Activated T-helper 2 cell treated with anti-CD3 and anti-CD28 coated beads, Interferon-gamma antibody, Interleukin-2, Interleukin-4, amounts not matched to agents 10 μg/mL and 5 μg/mL and 100 μg/mL, durations not matched to agents 14 hours and 24 hours and 36 hours (primary cell): ENCODE results near the gene E2F2. TPM values are rescaled to one million over a fixed set of nuclear protein-coding genes. Genes with fewer than 3 reads are reported as not detected.

ENCODE experiments used
- DNase-seq: peaks from one replicate; pipeline ENCODE4 v3.0.0; 2021; ENCODE audit warnings: low spot score
- H3K27ac Mint-ChIP-seq: one replicate; pipeline ENCODE4 v1.8.0; 2021; ENCODE audit warnings: mixed read lengths
- H3K27me3 Mint-ChIP-seq: one replicate; pipeline ENCODE4 v1.8.0; 2021; ENCODE audit warnings: low read depth, mixed read lengths
- H3K36me3 Mint-ChIP-seq: one replicate; pipeline ENCODE4 v1.8.0; 2021; ENCODE audit warnings: low read depth, mixed read lengths
- H3K4me1 Mint-ChIP-seq: one replicate; pipeline ENCODE4 v1.8.0; 2021; ENCODE audit warnings: low read depth, mixed read lengths
- H3K4me3 Mint-ChIP-seq: one replicate; pipeline ENCODE4 v1.8.0; 2021; ENCODE audit warnings: low read depth, mild to moderate bottlenecking, moderate library complexity, mixed read lengths
- H3K9me3 Mint-ChIP-seq: one replicate; pipeline ENCODE4 v1.8.0; 2021; ENCODE audit warnings: mixed read lengths
- intact Hi-C: fragments of 100-400 bp; cut with micrococcal nuclease; formaldehyde crosslinking; loops from one replicate; pipeline ENCODE4 v1.15.1; 2023
- total RNA-seq: library from RNA; stranded (reverse); gene quantifications from 2 replicates; pipeline ENCODE4 v1.2.3, GENCODE V29; 2022

The E2F2 gene
- total RNA-seq, 1 donor from 2014 or later, result 17.2 TPM

- peaks cover 52% of the 10 kb centered on the region for H3K27me3 Mint-ChIP-seq
- intact Hi-C loops, result no loop called here
- peak overlapping the region; percentile 75 for H3K4me3 Mint-ChIP-seq
- no peak overlapping the region for H3K27ac Mint-ChIP-seq
- H3K9me3 Mint-ChIP-seq, result no peaks in the 10 kb centered on the region
- peaks cover 4% of the 10 kb centered on the region for H3K4me1 Mint-ChIP-seq
- peaks cover 4% of the 10 kb centered on the region for H3K36me3 Mint-ChIP-seq
- DNase-seq, result no peak
Measured at GRCh38 chr1:23568608-23569383, 37.8 kb upstream of the E2F2 start.

GRCh38 chr1:23567996-23568607, 37.1 kb upstream of the E2F2 start:
- peaks cover 4% of the 10 kb centered on the region for H3K36me3 Mint-ChIP-seq
- no peak overlapping the region for H3K27ac Mint-ChIP-seq
- peaks cover 11% of the 10 kb centered on the region for H3K4me1 Mint-ChIP-seq
- no peaks in the 10 kb centered on the region for H3K9me3 Mint-ChIP-seq
- peak overlapping the region; percentile 75 for H3K4me3 Mint-ChIP-seq
- no peak for DNase-seq
- peaks cover 59% of the 10 kb centered on the region for H3K27me3 Mint-ChIP-seq
- intact Hi-C loops, result no loop called here

GRCh38 chr1:23567629-23567995, 36.6 kb upstream of the E2F2 start:
- Mint-ChIP-seq H3K27me3 (peaks cover 63% of the 10 kb centered on the region), H3K27ac (no peak overlapping the region), H3K4me3 (no peak overlapping the region)

GRCh38 chr1:23566304-23566703, 35.3 kb upstream of the E2F2 start:
- Mint-ChIP-seq H3K4me1 (peaks cover 25% of the 10 kb centered on the region), H3K36me3 (peaks cover 4% of the 10 kb centered on the region), H3K9me3 (no peaks in the 10 kb centered on the region), H3K27ac (no peak overlapping the region), H3K4me3 (no peak overlapping the region), H3K27me3 (peaks cover 71% of the 10 kb centered on the region)
- intact Hi-C loops, result no loop called here
- no peak for DNase-seq

More at GRCh38 chr1:23567629-23567995, 36.6 kb upstream of the E2F2 start:
- H3K9me3 Mint-ChIP-seq, result no peaks in the 10 kb centered on the region
- peaks cover 14% of the 10 kb centered on the region for H3K4me1 Mint-ChIP-seq
- intact Hi-C loops, result no loop called here
- H3K36me3 Mint-ChIP-seq, result peaks cover 4% of the 10 kb centered on the region
- no peak for DNase-seq

- H3K27ac Mint-ChIP-seq, result no peak overlapping the region
- H3K36me3 Mint-ChIP-seq, result peaks cover 4% of the 10 kb centered on the region
- intact Hi-C loops, result no loop called here
- no peaks in the 10 kb centered on the region for H3K9me3 Mint-ChIP-seq
- H3K4me1 Mint-ChIP-seq, result peaks cover 25% of the 10 kb centered on the region
- H3K27me3 Mint-ChIP-seq, result peaks cover 73% of the 10 kb centered on the region
- DNase-seq, result no peak
- no peak overlapping the region for H3K4me3 Mint-ChIP-seq
Measured at GRCh38 chr1:23565776-23566175, 34.7 kb upstream of the E2F2 start.

GRCh38 chr1:23564529-23565122, 33.6 kb upstream of the E2F2 start:
- no peaks in the 10 kb centered on the region for H3K9me3 Mint-ChIP-seq
- H3K4me1 Mint-ChIP-seq, result peaks cover 33% of the 10 kb centered on the region
- intact Hi-C loops, result no loop called here
- peaks cover 73% of the 10 kb centered on the region for H3K27me3 Mint-ChIP-seq
- H3K27ac Mint-ChIP-seq, result no peak overlapping the region
- no peak overlapping the region for H3K4me3 Mint-ChIP-seq
- peaks cover 4% of the 10 kb centered on the region for H3K36me3 Mint-ChIP-seq
- DNase-seq, result no peak

- no peak for DNase-seq
- Mint-ChIP-seq H3K36me3 (peaks cover 4% of the 10 kb centered on the region), H3K27ac (no peak overlapping the region), H3K27me3 (peaks cover 67% of the 10 kb centered on the region), H3K4me1 (peaks cover 35% of the 10 kb centered on the region), H3K9me3 (no peaks in the 10 kb centered on the region), H3K4me3 (no peak overlapping the region)
- intact Hi-C loops, result no loop called here
Measured at GRCh38 chr1:23563755-23564374, 32.8 kb upstream of the E2F2 start.

- no peaks in the 10 kb centered on the region for H3K36me3 Mint-ChIP-seq
- intact Hi-C loops, result no loop called here
- H3K27ac Mint-ChIP-seq, result no peak overlapping the region
- peaks cover 38% of the 10 kb centered on the region for H3K4me1 Mint-ChIP-seq
- DNase-seq, result no peak
- H3K9me3 Mint-ChIP-seq, result no peaks in the 10 kb centered on the region
- no peak overlapping the region for H3K4me3 Mint-ChIP-seq
- H3K27me3 Mint-ChIP-seq, result peaks cover 62% of the 10 kb centered on the region
Measured at GRCh38 chr1:23563003-23563402, 32.0 kb upstream of the E2F2 start.

GRCh38 chr1:23562137-23562876, 31.3 kb upstream of the E2F2 start:
- intact Hi-C loops, result no loop called here
- Mint-ChIP-seq H3K4me3 (no peak overlapping the region), H3K4me1 (peaks cover 44% of the 10 kb centered on the region), H3K36me3 (peaks cover 5% of the 10 kb centered on the region), H3K9me3 (no peaks in the 10 kb centered on the region), H3K27me3 (peaks cover 59% of the 10 kb centered on the region), H3K27ac (no peak overlapping the region)
- no peak for DNase-seq

GRCh38 chr1:23561813-23562100, 30.7 kb upstream of the E2F2 start:
- no peak overlapping the region for H3K4me3 Mint-ChIP-seq
- no peak overlapping the region for H3K27ac Mint-ChIP-seq
- H3K4me1 Mint-ChIP-seq, result peaks cover 49% of the 10 kb centered on the region
- H3K27me3 Mint-ChIP-seq, result peaks cover 55% of the 10 kb centered on the region
- intact Hi-C loops, result no loop called here
- peaks cover 10% of the 10 kb centered on the region for H3K36me3 Mint-ChIP-seq
- no peak for DNase-seq
- H3K9me3 Mint-ChIP-seq, result no peaks in the 10 kb centered on the region

GRCh38 chr1:23561076-23561812, 30.2 kb upstream of the E2F2 start:
- H3K4me3 Mint-ChIP-seq, result no peak overlapping the region
- H3K27ac Mint-ChIP-seq, result no peak overlapping the region
- intact Hi-C loops, result no loop called here
- peaks cover 54% of the 10 kb centered on the region for H3K4me1 Mint-ChIP-seq
- peaks cover 10% of the 10 kb centered on the region for H3K36me3 Mint-ChIP-seq
- H3K9me3 Mint-ChIP-seq, result no peaks in the 10 kb centered on the region
- H3K27me3 Mint-ChIP-seq, result peaks cover 53% of the 10 kb centered on the region
- no peak for DNase-seq
